ENCODE data around the gene PNMA8C. TPM values are rescaled to one million over a fixed set of nuclear protein-coding genes. Genes with fewer than 3 reads are reported as not detected.

PNMA8C gene
- total RNA-seq (2021; ENCODE audit: unreplicated experiment) (not detected), Bru-seq, nascent RNA (not detected), BruChase-seq, experiment 1, labeled RNA remaining after a 2-hour chase (not detected), BruChase-seq, experiment 2, labeled RNA remaining after a 6-hour chase (percentile 14 among the genes with signal in this experiment)
- polyA plus RNA-seq (2012; ENCODE audit: insufficient read length): not detected
- long read RNA-seq: 0 reads

DNA sequence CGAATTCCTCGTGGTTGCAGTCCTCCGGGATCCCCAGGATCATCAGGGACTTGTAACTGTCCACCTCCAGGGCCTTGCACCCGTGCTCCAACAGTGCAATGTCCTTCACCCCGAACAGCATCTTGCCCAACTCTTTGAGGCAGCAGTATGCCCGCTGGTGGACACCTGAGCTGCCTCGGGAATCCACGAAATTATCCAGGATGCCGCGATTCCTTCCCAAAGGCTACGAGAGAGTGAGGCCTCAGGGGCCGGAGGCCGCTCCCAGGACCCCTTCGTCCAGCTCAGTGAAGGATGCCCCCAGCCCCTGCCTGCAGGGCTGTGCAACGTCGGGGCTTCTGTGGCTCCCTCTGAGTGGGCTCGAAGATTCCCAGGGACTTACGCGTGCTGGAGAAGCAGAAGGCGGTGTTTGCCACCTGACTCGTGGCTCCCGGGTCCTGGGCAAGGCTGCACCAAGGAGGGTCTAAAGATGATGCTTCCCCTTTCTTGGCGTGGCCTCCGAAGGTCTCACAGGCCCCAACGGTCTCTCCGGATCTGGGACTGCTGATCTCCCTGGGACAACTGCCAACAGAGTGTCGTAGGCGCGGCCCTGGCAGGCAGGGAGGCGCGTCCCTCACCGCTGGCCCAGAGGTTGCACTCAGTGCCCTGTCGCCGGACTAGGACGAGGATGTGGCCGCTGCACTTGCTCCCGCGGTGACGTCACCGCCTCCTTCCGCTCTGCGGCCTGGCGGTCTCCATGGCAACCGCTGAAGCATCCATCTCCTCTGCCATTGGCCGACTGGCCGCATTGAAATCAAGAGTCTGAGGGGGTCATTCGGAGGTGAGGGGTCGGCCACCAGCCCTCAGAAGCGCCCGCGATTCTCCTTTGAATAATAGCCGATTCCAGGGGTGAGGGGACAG is at the start of gene PNMA8C:
TSS of gene PNMA8C (minus strand) at position 698 of the 897 bp plus-strand sequence. CDS start at position 121, 577 bp downstream.
- CTCF ChIA-PET: interaction anchor here (0.6 kb wide), 1 partner anchor 11 kb away, joined by 3 read pairs; no protein-coding TSS in a partner anchor

DNA sequence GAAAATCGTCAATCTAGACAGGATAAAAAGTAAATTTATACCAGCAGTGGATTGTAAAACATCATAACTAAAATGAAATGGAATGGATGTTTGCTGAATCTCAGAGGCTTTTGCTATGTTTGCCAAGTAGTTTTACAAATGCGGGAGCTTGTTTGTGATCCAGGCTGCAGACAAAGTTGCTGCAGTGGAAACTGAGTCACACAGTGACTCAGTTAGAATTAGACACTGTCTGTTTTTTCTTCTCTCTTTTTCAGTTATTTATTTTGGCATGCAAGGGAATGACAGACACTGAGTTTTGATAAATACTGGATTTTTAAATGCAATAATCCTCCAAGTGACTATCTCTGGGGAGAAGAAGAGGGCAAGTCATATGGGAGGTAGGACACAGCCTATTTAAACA is 47.2 kb upstream of the PNMA8C start:
- no peak for ATAC-seq
- ChIA-PET POLR2A (no interaction called here), CTCF (interaction anchor here (0.7 kb wide), 1 partner anchor 44 kb away, joined by 5 read pairs; no protein-coding TSS in a partner anchor)
- TF ChIP-seq POLR2AphosphoS5 (IDR thresholded peaks at IDR 0.05; ENCODE audit: low read depth, low read length): no peak
- TF ChIP-seq, protein P1, sequence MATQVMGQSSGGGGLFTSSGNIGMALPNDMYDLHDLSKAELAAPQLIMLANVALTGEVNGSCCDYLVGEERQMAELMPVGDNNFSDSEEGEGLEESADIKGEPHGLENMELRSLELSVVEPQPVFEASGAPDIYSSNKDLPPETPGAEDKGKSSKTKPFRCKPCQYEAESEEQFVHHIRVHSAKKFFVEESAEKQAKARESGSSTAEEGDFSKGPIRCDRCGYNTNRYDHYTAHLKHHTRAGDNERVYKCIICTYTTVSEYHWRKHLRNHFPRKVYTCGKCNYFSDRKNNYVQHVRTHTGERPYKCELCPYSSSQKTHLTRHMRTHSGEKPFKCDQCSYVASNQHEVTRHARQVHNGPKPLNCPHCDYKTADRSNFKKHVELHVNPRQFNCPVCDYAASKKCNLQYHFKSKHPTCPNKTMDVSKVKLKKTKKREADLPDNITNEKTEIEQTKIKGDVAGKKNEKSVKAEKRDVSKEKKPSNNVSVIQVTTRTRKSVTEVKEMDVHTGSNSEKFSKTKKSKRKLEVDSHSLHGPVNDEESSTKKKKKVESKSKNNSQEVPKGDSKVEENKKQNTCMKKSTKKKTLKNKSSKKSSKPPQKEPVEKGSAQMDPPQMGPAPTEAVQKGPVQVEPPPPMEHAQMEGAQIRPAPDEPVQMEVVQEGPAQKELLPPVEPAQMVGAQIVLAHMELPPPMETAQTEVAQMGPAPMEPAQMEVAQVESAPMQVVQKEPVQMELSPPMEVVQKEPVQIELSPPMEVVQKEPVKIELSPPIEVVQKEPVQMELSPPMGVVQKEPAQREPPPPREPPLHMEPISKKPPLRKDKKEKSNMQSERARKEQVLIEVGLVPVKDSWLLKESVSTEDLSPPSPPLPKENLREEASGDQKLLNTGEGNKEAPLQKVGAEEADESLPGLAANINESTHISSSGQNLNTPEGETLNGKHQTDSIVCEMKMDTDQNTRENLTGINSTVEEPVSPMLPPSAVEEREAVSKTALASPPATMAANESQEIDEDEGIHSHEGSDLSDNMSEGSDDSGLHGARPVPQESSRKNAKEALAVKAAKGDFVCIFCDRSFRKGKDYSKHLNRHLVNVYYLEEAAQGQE (IDR thresholded peaks at IDR 0.05; ENCODE audit: insufficient read depth in 1 of 2, low read depth in 2 of 2, low read length in 1 of 2): no peak
- TF ChIP-seq, protein P2, sequence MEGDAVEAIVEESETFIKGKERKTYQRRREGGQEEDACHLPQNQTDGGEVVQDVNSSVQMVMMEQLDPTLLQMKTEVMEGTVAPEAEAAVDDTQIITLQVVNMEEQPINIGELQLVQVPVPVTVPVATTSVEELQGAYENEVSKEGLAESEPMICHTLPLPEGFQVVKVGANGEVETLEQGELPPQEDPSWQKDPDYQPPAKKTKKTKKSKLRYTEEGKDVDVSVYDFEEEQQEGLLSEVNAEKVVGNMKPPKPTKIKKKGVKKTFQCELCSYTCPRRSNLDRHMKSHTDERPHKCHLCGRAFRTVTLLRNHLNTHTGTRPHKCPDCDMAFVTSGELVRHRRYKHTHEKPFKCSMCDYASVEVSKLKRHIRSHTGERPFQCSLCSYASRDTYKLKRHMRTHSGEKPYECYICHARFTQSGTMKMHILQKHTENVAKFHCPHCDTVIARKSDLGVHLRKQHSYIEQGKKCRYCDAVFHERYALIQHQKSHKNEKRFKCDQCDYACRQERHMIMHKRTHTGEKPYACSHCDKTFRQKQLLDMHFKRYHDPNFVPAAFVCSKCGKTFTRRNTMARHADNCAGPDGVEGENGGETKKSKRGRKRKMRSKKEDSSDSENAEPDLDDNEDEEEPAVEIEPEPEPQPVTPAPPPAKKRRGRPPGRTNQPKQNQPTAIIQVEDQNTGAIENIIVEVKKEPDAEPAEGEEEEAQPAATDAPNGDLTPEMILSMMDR (IDR thresholded peaks at IDR 0.05): no peak
- TF ChIP-seq TCF7L2 (IDR thresholded peaks at IDR 0.05; ENCODE audit: low read depth, low read length): no peak
- TF ChIP-seq SIN3A (IDR thresholded peaks at IDR 0.05; ENCODE audit: borderline replicate concordance, insufficient read depth, low read depth, low read length): no peak
- Histone ChIP-seq H3K36me3 (ENCODE audit: control insufficient read depth, insufficient read depth, low read length) (no peaks in the 10 kb centered on the region), H3K4me1 (ENCODE audit: control insufficient read depth, insufficient read depth, low read length) (no peaks in the 10 kb centered on the region), H3K27me3 (ENCODE audit: control insufficient read depth, insufficient read depth, low read length) (no peaks in the 10 kb centered on the region), H3K9me3 (ENCODE audit: control insufficient read depth, insufficient read depth, low read depth, low read length) (no peaks in the 10 kb centered on the region), H3K27ac (ENCODE audit: low read length) (no peak overlapping the region), H3K4me3 (ENCODE audit: low read depth in 2 of 2, low read length in 2 of 2) (no peak overlapping the region)
- in situ Hi-C loops (cut with HindIII; ENCODE audit: low pct_unique_long_range_greater_than_20kb, low sequenced_read_pairs) (no loop called here), intact Hi-C loops (cut with micrococcal nuclease; ENCODE audit: unreplicated experiment) (no loop called here)
- no peak for DNase-seq (ENCODE audit: low read depth, low spot score)
- BruUV-seq (replicated peaks): no TSS peak

More for the DNA sequence above, at the start of gene PNMA8C:
- Histone ChIP-seq H3K27me3 (ENCODE audit: control insufficient read depth, insufficient read depth, low read length) (no peaks in the 10 kb centered on the region), H3K9me3 (ENCODE audit: control insufficient read depth, insufficient read depth, low read depth, low read length) (no peaks in the 10 kb centered on the region), H3K4me3 (ENCODE audit: low read depth in 2 of 2, low read length in 2 of 2) (peak within 1 kb of the TSS in 1 of 2 experiments; percentile 21; a peak in 1 of 4 replicates), H3K27ac (ENCODE audit: low read length) (no peak within 1 kb of the TSS), H3K4me1 (ENCODE audit: control insufficient read depth, insufficient read depth, low read length) (no peaks in the 10 kb centered on the region; the same call in 1 of the 2 replicates), H3K36me3 (ENCODE audit: control insufficient read depth, insufficient read depth, low read length) (no peaks in the 10 kb centered on the region)
- intact Hi-C loops (cut with micrococcal nuclease; ENCODE audit: unreplicated experiment): no loop called here
- in situ Hi-C loops (cut with HindIII; ENCODE audit: low pct_unique_long_range_greater_than_20kb, low sequenced_read_pairs): no loop called here
- no TSS peak for BruUV-seq (replicated peaks)
- no peak for ATAC-seq
- POLR2A ChIA-PET: no interaction called here
- no peak for TF ChIP-seq POLR2AphosphoS5 (IDR thresholded peaks at IDR 0.05; ENCODE audit: low read depth, low read length)
- no peak for DNase-seq (ENCODE audit: low read depth, low spot score)

Measured in Panc1 (cell line).